ENCODE measurements around the gene TP53. TPM values are rescaled to one million over a fixed set of nuclear protein-coding genes. Genes with fewer than 3 reads are reported as not detected.

The TP53 gene
- total RNA-seq, 1 experiment from 2014 or later: 9.2 TPM

DNA sequence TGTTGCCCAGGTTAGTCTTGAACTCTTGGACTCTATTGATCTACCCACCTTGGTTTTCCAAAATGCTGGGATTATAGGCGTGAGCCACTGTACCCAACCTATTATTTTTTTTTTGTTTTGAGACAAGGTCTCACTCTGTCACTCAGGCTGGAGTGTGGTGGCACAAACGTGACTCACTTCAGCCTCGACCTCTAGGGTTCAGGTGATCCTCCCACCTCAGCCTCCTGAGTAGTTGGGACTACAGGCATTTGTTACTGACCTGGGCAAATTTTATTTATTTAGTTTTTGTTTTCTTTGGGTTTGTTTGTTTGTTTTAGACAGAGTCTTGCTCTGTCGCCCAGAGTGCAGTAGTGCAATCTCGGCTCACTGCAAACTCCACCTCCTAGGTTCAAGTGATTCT lies 63.6 kb downstream of the TP53 start:
- no peak overlapping the region for H3K4me3 ChIP-seq (ENCODE audit: low read depth, low read length)
- BruUV-seq (replicated peaks): no TSS peak
- no peaks in the 10 kb centered on the region for H3K36me3 Mint-ChIP-seq (ENCODE audit: insufficient read depth, unreplicated experiment)
- TF ChIP-seq, protein P1, sequence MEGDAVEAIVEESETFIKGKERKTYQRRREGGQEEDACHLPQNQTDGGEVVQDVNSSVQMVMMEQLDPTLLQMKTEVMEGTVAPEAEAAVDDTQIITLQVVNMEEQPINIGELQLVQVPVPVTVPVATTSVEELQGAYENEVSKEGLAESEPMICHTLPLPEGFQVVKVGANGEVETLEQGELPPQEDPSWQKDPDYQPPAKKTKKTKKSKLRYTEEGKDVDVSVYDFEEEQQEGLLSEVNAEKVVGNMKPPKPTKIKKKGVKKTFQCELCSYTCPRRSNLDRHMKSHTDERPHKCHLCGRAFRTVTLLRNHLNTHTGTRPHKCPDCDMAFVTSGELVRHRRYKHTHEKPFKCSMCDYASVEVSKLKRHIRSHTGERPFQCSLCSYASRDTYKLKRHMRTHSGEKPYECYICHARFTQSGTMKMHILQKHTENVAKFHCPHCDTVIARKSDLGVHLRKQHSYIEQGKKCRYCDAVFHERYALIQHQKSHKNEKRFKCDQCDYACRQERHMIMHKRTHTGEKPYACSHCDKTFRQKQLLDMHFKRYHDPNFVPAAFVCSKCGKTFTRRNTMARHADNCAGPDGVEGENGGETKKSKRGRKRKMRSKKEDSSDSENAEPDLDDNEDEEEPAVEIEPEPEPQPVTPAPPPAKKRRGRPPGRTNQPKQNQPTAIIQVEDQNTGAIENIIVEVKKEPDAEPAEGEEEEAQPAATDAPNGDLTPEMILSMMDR (IDR thresholded peaks at IDR 0.05; ENCODE audit: insufficient read depth in 1 of 2, low read depth in 1 of 2, low read length in 1 of 2, severe bottlenecking in 1 of 2, unreplicated experiment in 1 of 2): no peak
- no peaks in the 10 kb centered on the region for H3K36me3 ChIP-seq (ENCODE audit: control insufficient read depth, insufficient read depth, low read length)
- no peaks in the 10 kb centered on the region for H3K27me3 ChIP-seq (replicated peaks; ENCODE audit: control insufficient read depth, insufficient read depth, low read length)
- no peak overlapping the region for H3K27ac Mint-ChIP-seq (ENCODE audit: unreplicated experiment)
- H3K9me3 ChIP-seq: no peaks in the 10 kb centered on the region
- intact Hi-C loops (cut with micrococcal nuclease; ENCODE audit: unreplicated experiment): no loop called here
- no peaks in the 10 kb centered on the region for H3K9me3 Mint-ChIP-seq (ENCODE audit: unreplicated experiment)
- no peaks in the 10 kb centered on the region for H3K4me1 Mint-ChIP-seq (ENCODE audit: low read depth, unreplicated experiment)
- ChIA-PET CTCF (no interaction called here), POLR2A (no interaction called here)
- no peaks in the 10 kb centered on the region for H3K4me1 ChIP-seq
- DNase-seq: no peak
- H3K27me3 Mint-ChIP-seq (ENCODE audit: insufficient read depth, unreplicated experiment): no peaks in the 10 kb centered on the region
- no peak overlapping the region for H3K4me3 Mint-ChIP-seq (ENCODE audit: unreplicated experiment)

DNA sequence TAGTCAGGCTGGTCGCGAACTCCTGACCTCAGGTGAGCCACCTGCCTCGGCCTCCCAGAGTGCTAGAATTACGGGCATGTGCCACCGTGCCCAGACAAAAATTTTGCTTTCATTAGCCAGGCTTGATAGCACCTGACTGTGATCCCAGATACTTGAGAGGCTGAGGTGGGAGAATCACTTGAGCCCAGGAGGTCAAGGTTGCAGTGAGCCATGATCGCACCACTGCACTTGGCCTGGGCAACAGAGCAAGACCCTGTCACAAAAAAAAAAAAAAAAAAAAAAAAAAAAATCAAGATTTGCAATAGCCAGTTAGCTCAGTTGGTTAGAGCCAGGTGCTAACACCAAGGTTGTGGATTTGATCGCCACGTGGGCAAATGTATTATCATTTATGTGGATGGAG lies 66.5 kb downstream of the TP53 start:
- Mint-ChIP-seq H3K27me3 (ENCODE audit: insufficient read depth, unreplicated experiment) (no peaks in the 10 kb centered on the region), H3K9me3 (ENCODE audit: unreplicated experiment) (no peaks in the 10 kb centered on the region), H3K36me3 (ENCODE audit: insufficient read depth, unreplicated experiment) (no peaks in the 10 kb centered on the region), H3K4me1 (ENCODE audit: low read depth, unreplicated experiment) (no peaks in the 10 kb centered on the region), H3K4me3 (ENCODE audit: unreplicated experiment) (no peak overlapping the region), H3K27ac (ENCODE audit: unreplicated experiment) (no peak overlapping the region)
- ChIA-PET CTCF (no interaction called here), POLR2A (no interaction called here)
- Histone ChIP-seq H3K36me3 (ENCODE audit: control insufficient read depth, insufficient read depth, low read length) (no peaks in the 10 kb centered on the region), H3K4me1 (no peaks in the 10 kb centered on the region), H3K9me3 (no peaks in the 10 kb centered on the region), H3K27me3 (replicated peaks; ENCODE audit: control insufficient read depth, insufficient read depth, low read length) (no peaks in the 10 kb centered on the region), H3K4me3 (ENCODE audit: low read depth, low read length) (no peak overlapping the region)
- TF ChIP-seq, protein P1 (IDR thresholded peaks at IDR 0.05; ENCODE audit: insufficient read depth in 1 of 2, low read depth in 1 of 2, low read length in 1 of 2, severe bottlenecking in 1 of 2, unreplicated experiment in 1 of 2): no peak
- no peak for DNase-seq
- intact Hi-C loops (cut with micrococcal nuclease; ENCODE audit: unreplicated experiment): no loop called here
- BruUV-seq (replicated peaks): no TSS peak

DNA sequence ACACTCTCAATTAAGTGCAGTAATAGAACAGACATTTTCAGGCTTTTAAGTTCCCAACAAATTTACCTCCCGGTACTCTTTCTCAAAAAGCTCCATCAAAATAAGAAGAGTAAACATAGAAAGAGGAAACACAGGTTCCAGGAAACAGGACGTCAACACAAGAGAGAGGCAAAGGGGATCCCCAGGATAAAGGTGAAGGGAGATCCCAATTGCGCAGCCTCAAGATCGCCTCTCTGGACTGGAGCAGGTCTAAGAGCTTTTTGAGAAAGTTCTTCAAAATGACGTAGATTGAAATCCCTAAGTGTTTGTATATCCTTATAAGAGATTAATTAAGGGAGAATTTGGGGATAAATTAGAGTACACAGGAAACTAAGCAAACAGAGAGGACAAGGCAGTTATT lies 68.7 kb downstream of the TP53 start:
- Histone ChIP-seq H3K36me3 (ENCODE audit: control insufficient read depth, insufficient read depth, low read length) (no peaks in the 10 kb centered on the region), H3K27me3 (replicated peaks; ENCODE audit: control insufficient read depth, insufficient read depth, low read length) (no peaks in the 10 kb centered on the region), H3K4me3 (ENCODE audit: low read depth, low read length) (no peak overlapping the region), H3K4me1 (no peaks in the 10 kb centered on the region), H3K9me3 (no peaks in the 10 kb centered on the region)
- ChIA-PET CTCF (no interaction called here), POLR2A (no interaction called here)
- no peaks in the 10 kb centered on the region for H3K9me3 Mint-ChIP-seq (ENCODE audit: unreplicated experiment)
- H3K36me3 Mint-ChIP-seq (ENCODE audit: insufficient read depth, unreplicated experiment): peaks cover 10% of the 10 kb centered on the region
- H3K27me3 Mint-ChIP-seq (ENCODE audit: insufficient read depth, unreplicated experiment): no peaks in the 10 kb centered on the region
- DNase-seq: no peak
- H3K4me3 Mint-ChIP-seq (ENCODE audit: unreplicated experiment): no peak overlapping the region
- BruUV-seq (replicated peaks): no TSS peak
- TF ChIP-seq, protein P1 (IDR thresholded peaks at IDR 0.05; ENCODE audit: insufficient read depth in 1 of 2, low read depth in 1 of 2, low read length in 1 of 2, severe bottlenecking in 1 of 2, unreplicated experiment in 1 of 2): no peak
- H3K27ac Mint-ChIP-seq (ENCODE audit: unreplicated experiment): no peak overlapping the region
- H3K4me1 Mint-ChIP-seq (ENCODE audit: low read depth, unreplicated experiment): peaks cover 3% of the 10 kb centered on the region
- intact Hi-C loops (cut with micrococcal nuclease; ENCODE audit: unreplicated experiment): loop anchor here (5.0 kb wide), 1 partner anchor 219 kb away; no protein-coding TSS in a partner anchor

Other genes with a start within 250 kb of the TP53 start
- gene FGF11, start 248.0 kb downstream of the TP53 start, total RNA-seq (2022): 0.91 and 1.3 TPM in 2 replicates
- gene CHRNB1, start 242.4 kb downstream of the TP53 start, total RNA-seq (2022): 1.7 and 2.6 TPM in 2 replicates
- 15.5 and 16.5 TPM in 2 replicates for gene ZBTB4, start 207.9 kb downstream of the TP53 start, total RNA-seq (2022)
- gene SLC35G6, start 206.0 kb downstream of the TP53 start, total RNA-seq (2022): not detected in 2 replicates
- gene POLR2A, start 203.1 kb downstream of the TP53 start, total RNA-seq (2022): 69.8 and 72.1 TPM in 2 replicates
- not detected in 2 replicates for gene TNFSF12, start 138.4 kb downstream of the TP53 start, total RNA-seq (2022)
- 0.20 TPM in 1 of 2 replicates, not detected in the other for gene TNFSF13, start 128.7 kb downstream of the TP53 start, total RNA-seq (2022)
- 29.2 and 30.2 TPM in 2 replicates for gene SENP3, start 125.6 kb downstream of the TP53 start, total RNA-seq (2022)
- gene CD68, start 107.9 kb downstream of the TP53 start, total RNA-seq (2022): 1.1 and 1.6 TPM in 2 replicates
- gene MPDU1, start 103.6 kb downstream of the TP53 start, total RNA-seq (2022): 44.2 and 49.7 TPM in 2 replicates
- gene SOX15, start 97.4 kb downstream of the TP53 start, total RNA-seq (2022): 0.53 TPM in 1 of 2 replicates, not detected in the other
- 20.5 and 25.3 TPM in 2 replicates for gene FXR2, start 72.6 kb downstream of the TP53 start, total RNA-seq (2022)
- 33.0 TPM in 2 replicates for gene SAT2, start 59.7 kb downstream of the TP53 start, total RNA-seq (2022)
- gene SHBG, start 57.4 kb downstream of the TP53 start, total RNA-seq (2022): 0.93 and 1.2 TPM in 2 replicates
- 0.11 and 0.14 TPM in 2 replicates for gene ATP1B2, start 36.6 kb downstream of the TP53 start, total RNA-seq (2022)
- gene WRAP53, start 987 bp upstream of the TP53 start, total RNA-seq (2022): 13.6 and 15.2 TPM in 2 replicates
- gene EFNB3, start 17.7 kb upstream of the TP53 start, total RNA-seq (2022): 4.1 and 5.1 TPM in 2 replicates
- 1.9 and 2.8 TPM in 2 replicates for gene DNAH2, start 30.3 kb upstream of the TP53 start, total RNA-seq (2022)
- gene KDM6B, start 146.7 kb upstream of the TP53 start, total RNA-seq (2022): 27.4 and 27.9 TPM in 2 replicates
- 2.5 and 3.2 TPM in 2 replicates for gene TMEM88, start 167.6 kb upstream of the TP53 start, total RNA-seq (2022)
- 20.9 and 27.4 TPM in 2 replicates for gene NAA38, start 170.1 kb upstream of the TP53 start, total RNA-seq (2022)
- gene CYB5D1, start 170.5 kb upstream of the TP53 start, total RNA-seq (2022): 6.1 and 7.3 TPM in 2 replicates
- 27.9 and 34.7 TPM in 2 replicates for gene CHD3, start 201.3 kb upstream of the TP53 start, total RNA-seq (2022)
- gene RNF227, start 228.8 kb upstream of the TP53 start, total RNA-seq (2022): 4.0 and 5.0 TPM in 2 replicates
- gene KCNAB3, start 242.4 kb upstream of the TP53 start, total RNA-seq (2022): 1.2 and 2.0 TPM in 2 replicates
- 75.5 and 96.2 TPM in 2 replicates for gene TRAPPC1, start 244.5 kb upstream of the TP53 start, total RNA-seq (2022)
- 22.6 and 24.2 TPM in 2 replicates for gene CNTROB, start 244.7 kb upstream of the TP53 start, total RNA-seq (2022)